AG10803 (cell line): Measurements from ENCODE around the gene HEXIM2.

Source experiments
- DNase-seq: peaks from one replicate; pipeline ENCODE4 v3.0.0; 2010; ENCODE audit warnings: low read depth
- H3K4me3 ChIP-seq: 2 replicates; pipeline ENCODE4 v1.5.1; 2011; ENCODE audit warnings: mild to moderate bottlenecking, low read length, control low read depth
- TF ChIP-seq, protein P1 (sequence below): conservative IDR thresholded peaks from 2 replicates; pipeline ENCODE4 v1.5.1; 2011; ENCODE audit warnings: mild to moderate bottlenecking, low read length, control low read depth, inconsistent platforms

HEXIM2 gene, protein sequence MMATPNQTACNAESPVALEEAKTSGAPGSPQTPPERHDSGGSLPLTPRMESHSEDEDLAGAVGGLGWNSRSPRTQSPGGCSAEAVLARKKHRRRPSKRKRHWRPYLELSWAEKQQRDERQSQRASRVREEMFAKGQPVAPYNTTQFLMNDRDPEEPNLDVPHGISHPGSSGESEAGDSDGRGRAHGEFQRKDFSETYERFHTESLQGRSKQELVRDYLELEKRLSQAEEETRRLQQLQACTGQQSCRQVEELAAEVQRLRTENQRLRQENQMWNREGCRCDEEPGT

DNA sequence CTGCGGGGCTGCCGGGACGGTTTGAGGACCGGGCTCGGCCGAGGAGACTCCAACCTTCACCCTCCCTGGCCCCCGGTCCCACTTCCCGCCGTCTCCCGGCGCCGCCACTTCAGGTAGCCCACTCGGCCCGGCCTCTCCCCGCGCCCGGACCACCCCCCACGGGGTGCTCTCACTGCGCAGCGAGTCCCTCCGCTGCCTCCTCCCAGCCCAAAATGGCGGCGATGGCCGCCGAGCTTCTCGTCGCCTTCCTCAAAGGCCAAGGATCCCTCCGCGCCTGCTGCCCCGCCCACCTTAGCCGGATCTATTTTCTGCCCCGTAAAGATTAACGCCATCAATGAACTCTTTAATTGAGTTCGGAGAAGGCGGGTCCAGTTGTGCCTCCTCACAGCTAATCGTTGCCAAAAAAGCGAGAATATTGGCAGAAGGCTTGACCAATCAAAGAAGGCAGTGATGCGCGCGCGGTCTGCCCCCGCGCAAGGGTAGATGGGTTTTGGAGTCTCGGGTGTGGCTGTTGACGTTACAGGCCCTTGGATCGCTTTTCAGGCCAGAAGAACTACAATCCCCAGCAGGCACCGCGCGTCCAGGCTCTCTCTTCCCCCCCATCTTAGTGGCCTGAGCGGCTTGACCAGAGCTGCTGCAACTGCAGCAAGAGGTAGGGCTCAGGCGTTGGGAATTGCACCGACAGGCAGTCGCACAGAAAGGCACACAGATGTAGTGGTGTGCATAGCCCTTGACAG lies at the start of gene HEXIM2:
HEXIM2 (plus strand) TSS at position 588 of the 737 bp plus-strand sequence. CDS start 919 bp downstream, outside the sequence.
- H3K4me3 ChIP-seq, result peak within 1 kb of the TSS; percentile 95
- peak; percentile 100 for DNase-seq
- TF ChIP-seq, protein P1, sequence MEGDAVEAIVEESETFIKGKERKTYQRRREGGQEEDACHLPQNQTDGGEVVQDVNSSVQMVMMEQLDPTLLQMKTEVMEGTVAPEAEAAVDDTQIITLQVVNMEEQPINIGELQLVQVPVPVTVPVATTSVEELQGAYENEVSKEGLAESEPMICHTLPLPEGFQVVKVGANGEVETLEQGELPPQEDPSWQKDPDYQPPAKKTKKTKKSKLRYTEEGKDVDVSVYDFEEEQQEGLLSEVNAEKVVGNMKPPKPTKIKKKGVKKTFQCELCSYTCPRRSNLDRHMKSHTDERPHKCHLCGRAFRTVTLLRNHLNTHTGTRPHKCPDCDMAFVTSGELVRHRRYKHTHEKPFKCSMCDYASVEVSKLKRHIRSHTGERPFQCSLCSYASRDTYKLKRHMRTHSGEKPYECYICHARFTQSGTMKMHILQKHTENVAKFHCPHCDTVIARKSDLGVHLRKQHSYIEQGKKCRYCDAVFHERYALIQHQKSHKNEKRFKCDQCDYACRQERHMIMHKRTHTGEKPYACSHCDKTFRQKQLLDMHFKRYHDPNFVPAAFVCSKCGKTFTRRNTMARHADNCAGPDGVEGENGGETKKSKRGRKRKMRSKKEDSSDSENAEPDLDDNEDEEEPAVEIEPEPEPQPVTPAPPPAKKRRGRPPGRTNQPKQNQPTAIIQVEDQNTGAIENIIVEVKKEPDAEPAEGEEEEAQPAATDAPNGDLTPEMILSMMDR, result no peak

DNA sequence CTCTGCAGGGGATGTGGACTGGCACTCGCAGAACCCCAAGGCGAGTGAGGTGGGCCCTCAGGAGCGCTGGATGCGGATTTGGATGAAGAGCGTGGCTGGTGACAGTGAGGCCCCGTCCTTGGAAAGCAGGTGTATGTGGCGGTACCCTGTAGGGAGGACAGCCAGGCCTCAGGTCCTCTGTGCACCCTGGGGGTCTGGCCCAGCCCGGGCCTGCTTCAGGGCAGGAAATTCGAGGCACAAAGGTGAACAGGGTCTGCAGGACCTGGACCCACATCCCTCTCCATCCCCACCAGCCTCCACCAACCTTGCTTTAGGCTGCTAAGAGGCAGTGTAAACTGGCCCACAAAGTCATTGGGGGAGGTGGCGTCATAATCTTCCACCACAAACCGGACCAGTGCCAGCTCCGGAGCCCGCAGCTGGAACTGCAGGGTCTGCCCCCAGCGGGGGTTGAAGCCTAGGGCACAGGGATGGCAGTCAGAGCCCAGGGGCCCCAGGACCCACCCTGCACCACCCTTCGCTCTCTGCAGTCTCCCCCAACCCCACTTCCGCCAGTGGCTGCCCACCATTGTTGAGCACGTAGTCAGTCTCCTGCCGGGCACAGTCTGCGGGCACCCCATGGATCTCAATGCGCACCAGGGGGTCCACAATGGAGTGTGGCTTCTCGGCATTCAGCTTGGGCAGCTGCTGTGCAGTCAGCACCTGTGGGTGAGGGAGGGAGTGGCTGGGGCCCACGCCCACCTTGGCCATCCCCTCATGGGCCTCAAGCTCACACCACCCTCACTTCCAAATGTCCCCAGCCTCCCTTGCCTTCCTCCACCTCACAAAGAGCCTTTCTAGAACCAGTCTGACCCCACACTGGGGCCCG lies 48.9 kb upstream of the HEXIM2 start:
- TF ChIP-seq, protein P1, result no peak
- DNase-seq, result no peak
- H3K4me3 ChIP-seq, result no peak overlapping the region

DNA sequence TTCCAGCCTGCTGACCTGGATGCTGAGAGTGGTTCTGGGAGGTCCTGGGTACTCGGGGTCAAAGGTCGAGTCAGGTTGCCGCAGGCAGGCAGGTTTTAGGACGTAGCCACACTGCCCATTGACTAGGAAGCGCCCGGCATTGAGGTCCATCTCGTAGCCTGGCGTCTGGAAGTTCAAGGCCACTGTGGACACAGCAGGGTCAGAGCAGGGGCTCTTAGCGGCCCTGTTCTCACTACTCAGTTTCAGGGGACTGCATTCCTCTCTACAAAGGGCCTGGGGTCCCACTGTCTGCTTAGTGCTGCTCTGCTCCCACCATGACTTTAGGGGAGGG lies 48.3 kb upstream of the HEXIM2 start:
- TF ChIP-seq, protein P1, result no peak
- no peak overlapping the region for H3K4me3 ChIP-seq
- DNase-seq, result no peak

DNA sequence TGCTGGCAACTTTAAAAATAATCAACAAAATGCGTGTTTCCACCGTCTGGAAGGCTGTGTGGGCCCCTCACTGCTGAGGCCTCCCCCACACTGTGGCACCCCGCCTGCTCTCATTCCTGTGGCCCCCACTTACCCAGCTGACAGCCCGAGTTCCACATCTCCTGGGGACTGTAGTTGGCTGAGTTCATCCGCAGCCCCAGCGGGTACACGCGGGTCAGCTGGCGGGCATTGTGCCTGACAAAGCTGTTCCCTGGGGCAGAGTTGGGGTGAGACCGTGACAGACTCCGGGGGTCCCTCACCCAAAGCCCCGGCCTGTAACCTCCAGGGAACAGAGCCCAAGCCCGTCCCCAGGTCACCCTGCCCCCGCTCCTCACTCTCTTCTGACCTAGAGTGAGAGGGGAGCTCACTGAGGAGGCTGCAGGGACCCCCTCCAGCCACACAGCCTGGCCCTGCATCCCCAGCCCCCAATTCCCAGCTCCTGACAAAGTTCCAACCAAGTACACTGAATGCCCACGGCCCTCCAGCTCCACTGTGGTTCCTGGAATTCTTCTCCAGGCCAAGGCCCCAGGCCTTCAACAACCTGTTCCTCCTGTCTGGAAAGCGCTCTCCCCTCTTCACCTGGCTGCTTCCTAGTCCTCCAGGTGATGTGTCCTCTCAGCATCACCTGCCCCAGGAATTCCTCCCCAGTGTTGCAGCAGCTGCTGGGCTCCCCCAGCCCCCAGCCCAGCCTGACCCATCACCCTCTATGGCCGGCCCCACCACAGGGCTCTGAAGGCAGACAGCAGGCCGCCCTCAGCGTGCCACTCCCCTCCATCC lies 47.4 kb upstream of the HEXIM2 start:
- no peak for DNase-seq
- no peak overlapping the region for H3K4me3 ChIP-seq
- TF ChIP-seq, protein P1, result no peak

DNA sequence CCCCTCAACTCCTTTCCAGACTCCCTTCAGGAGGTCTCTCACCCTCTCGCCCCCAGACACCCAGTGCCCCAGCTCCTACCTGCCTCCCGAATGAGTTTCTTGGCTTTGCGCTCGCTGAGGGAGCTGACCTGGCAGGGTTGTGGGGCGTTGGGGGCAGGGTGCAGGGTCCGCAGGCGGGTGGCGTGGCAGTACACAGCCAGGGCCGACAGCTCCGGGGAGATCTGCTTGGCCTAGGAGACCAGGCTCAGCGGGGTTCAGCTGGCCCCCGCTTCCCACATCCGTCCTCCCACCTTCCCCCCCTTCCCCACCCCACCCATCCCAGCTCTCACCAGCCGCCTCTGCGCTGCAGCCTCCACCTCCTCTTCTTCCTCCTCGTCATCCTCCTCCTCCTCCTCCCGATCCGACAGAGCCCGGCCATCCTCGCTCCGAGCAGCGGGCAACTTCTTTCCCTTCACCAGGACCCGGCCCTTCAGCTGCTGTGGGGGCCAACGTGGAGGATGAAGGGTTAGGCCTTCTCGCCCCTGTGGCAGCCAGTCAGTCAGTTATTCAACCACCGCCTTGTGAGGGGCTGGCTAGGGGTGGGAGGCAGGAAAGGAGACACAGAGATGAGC lies 46.6 kb upstream of the HEXIM2 start:
- TF ChIP-seq, protein P1, result no peak
- no peak for DNase-seq
- no peak overlapping the region for H3K4me3 ChIP-seq

DNA sequence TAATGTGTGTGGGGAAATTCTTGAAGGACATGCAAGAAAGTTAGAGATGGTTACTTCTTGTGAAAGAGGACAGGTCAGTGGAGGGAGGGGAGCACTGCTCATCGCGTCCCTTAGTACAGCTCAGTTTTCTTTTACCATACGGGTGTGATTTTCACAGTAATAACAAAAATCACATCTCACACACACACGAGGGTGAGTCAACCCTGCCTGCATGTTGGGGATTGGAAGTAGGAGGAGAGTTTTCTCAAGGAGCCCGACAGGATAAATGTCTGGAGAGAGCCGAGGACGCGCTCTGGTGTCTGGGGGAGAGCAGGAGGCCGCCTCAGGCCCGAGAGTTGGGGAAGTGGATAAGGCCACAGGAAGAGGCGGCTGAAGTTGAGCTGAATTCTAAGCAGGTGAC lies 45.8 kb upstream of the HEXIM2 start:
- DNase-seq, result no peak
- TF ChIP-seq, protein P1, result no peak
- H3K4me3 ChIP-seq, result no peak overlapping the region
